Fibroblast of the conjunctiva (primary cell): ENCODE measurements around the gene ALOX15B.

Source experiments
- DNase-seq: peaks from one replicate; pipeline ENCODE4 v3.0.0-alpha.2; 2010; ENCODE audit warnings: low read depth

ALOX15B gene

GRCh38 chr17:8080208-8080798 is 41.4 kb downstream of the ALOX15B start:
- no peak for DNase-seq

GRCh38 chr17:8080799-8081219 is 42.0 kb downstream of the ALOX15B start:
- DNase-seq: no peak

DNA sequence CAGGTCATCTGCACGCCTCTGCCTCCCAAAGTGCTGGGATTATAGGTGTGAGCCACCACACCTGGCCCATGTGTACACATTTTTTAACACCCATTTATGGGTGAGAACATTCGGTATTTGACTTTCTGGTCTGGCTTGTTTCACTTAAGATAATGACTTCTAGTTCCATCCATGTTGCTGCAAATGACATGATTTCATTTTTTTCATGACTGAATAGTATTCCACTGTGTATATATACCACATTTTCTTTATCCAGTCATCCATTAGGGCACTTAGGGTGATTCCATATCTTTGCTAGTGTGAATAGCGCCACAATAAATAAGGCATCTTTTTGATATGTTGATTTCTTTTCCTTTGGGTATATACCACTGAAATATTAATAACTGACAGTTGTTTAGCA is 43.0 kb downstream of the ALOX15B start:
- DNase-seq: no peak

- DNase-seq: no peak
Observed at GRCh38 chr17:8082292-8082691, 43.4 kb downstream of the ALOX15B start.

GRCh38 chr17:8084250-8084649 is 45.4 kb downstream of the ALOX15B start:
- DNase-seq: no peak

- DNase-seq: no peak
Observed at GRCh38 chr17:8087075-8087951, 48.5 kb downstream of the ALOX15B start, which contains the start of gene ALOX12B. Gene ALOX12B, minus strand, starts transcription at chr17:8087716. Its CDS starts 274 bp downstream, at chr17:8087442.

DNA sequence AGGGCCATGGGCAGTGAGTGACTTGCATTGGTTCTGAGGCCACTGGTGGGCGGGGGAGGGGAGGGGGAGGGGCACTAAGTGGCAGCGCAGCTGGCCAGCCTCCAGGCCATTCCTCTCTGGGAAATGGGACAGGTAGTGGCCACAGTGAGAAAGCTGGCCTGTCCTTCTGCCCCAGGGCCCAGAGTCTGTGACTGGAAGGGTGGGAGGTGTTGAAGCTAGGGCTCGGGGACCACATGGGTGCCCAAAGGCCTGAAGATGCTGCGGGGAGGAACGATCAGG is 49.0 kb downstream of the ALOX15B start:
- no peak for DNase-seq

- DNase-seq: no peak
Observed at GRCh38 chr17:8089728-8090127, 50.9 kb downstream of the ALOX15B start.

DNA sequence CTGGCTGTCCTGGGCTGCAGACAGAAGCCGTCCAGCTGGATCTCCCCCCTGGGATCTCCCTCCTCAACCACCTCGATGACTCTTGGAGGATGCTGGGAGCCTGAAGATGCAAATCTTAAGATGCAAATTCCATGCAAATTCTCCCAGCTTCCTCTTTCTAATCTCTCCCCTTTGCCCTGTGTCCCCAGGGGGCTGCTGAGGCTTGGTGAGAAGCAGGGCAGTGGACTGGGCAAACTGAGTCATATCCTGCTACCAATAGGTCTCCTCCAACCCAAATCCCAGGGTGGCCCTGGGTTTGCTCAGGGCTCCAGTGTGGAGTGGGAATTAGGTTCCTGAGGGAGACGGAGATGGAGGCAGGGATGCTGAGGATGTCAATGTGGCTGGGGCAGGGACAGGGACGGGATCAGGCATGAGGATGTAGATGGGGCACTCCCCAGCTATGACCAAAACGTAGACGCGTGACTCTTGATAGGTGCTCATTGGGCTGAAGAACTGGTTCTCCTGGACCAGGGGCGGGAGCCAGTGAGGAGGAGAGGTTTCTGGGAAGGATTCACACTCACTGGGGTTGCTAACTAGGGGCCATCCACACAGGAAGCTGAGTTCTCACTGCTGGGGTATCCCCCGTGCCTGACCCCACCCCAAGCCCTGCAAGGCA is 52.3 kb downstream of the ALOX15B start:
- DNase-seq: no peak

DNA sequence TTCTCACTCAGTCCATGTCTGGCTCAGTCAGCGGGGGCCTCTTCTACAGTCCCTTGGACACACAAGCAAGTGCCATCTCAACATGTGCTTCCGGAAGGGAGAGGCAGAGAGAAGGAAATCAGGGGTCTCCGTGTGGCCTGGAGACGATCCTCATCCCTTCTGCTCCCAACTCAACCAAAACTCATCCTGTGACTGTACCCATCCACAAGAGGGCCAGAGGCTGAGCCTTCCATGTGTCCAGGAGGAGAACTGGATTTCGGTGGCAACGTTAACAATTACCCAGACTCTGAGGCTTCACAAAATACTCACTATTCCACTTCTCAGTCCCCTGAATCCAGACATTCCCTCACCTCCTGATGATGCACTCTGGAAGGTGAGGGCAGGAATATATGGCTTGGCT is 56.5 kb downstream of the ALOX15B start:
- DNase-seq: no peak

- DNase-seq: no peak
Observed at GRCh38 chr17:8096541-8096940, 57.7 kb downstream of the ALOX15B start.
